GM19452 (cell line): Measurements from ENCODE around the gene DCC.

Experiments
- ATAC-seq: cut with Tn5 transposase; IDR thresholded peaks from one replicate; pipeline ENCODE4 v1.9.1; 2021; ENCODE audit not compliant: unreplicated experiment

The DCC gene

GRCh38 chr18:52339891-52340371 is at the start of gene DCC:
Gene DCC (plus strand): TSS chr18:52340197. CDS start chr18:52340788, 591 bp downstream.
- no peak for ATAC-seq

GRCh38 chr18:52310651-52311050 is 29.3 kb upstream of the DCC start:
- ATAC-seq, result no peak

- ATAC-seq, result no peak
These were observed 28.7 kb upstream of the DCC start for GRCh38 chr18:52311331-52311730.

- no peak for ATAC-seq
These were observed 27.7 kb upstream of the DCC start for GRCh38 chr18:52312346-52312745.

- ATAC-seq, result no peak
These were observed 26.8 kb upstream of the DCC start for GRCh38 chr18:52313213-52313612.

- ATAC-seq, result no peak
These were observed 20.5 kb upstream of the DCC start for GRCh38 chr18:52319424-52319983.

- no peak for ATAC-seq
These were observed 17.7 kb upstream of the DCC start for GRCh38 chr18:52322307-52322706.

- no peak for ATAC-seq
These were observed 16.2 kb upstream of the DCC start for GRCh38 chr18:52323802-52324201.

GRCh38 chr18:52325997-52326396 is 14.0 kb upstream of the DCC start:
- ATAC-seq, result no peak

- no peak for ATAC-seq
These were observed 6.1 kb upstream of the DCC start for GRCh38 chr18:52333860-52334259.

- no peak for ATAC-seq
These were observed 5.7 kb upstream of the DCC start for GRCh38 chr18:52334307-52334706.

- no peak for ATAC-seq
These were observed 5.1 kb upstream of the DCC start for GRCh38 chr18:52334896-52335295.

GRCh38 chr18:52337276-52337675 is 2.7 kb upstream of the DCC start:
- ATAC-seq, result no peak

GRCh38 chr18:52340406-52341102 is 557 bp downstream of the DCC start:
- no peak for ATAC-seq

GRCh38 chr18:52341103-52341432 is 1.1 kb downstream of the DCC start:
- ATAC-seq, result no peak

- no peak for ATAC-seq
These were observed 1.8 kb downstream of the DCC start for GRCh38 chr18:52341608-52342381.

GRCh38 chr18:52342456-52342855 is 2.5 kb downstream of the DCC start:
- no peak for ATAC-seq

- ATAC-seq, result no peak
These were observed 3.1 kb downstream of the DCC start for GRCh38 chr18:52343138-52343537.

GRCh38 chr18:52343731-52344340 is 3.8 kb downstream of the DCC start:
- no peak for ATAC-seq

GRCh38 chr18:52344881-52345280 is 4.9 kb downstream of the DCC start:
- no peak for ATAC-seq

- no peak for ATAC-seq
These were observed 5.4 kb downstream of the DCC start for GRCh38 chr18:52345428-52345827.

- no peak for ATAC-seq
These were observed 8.2 kb downstream of the DCC start for GRCh38 chr18:52348209-52348608.
